GM15510 (cell line): Measurements from ENCODE around the gene RBBP5.

Experiments used
- POLR2A ChIP-seq: IDR thresholded peaks from 3 replicates; pipeline ENCODE4 v1.6.1; 2011; ENCODE audit warnings: borderline replicate concordance; ENCODE audit not compliant: insufficient read length; ENCODE audit errors: extremely low read depth

The RBBP5 gene

DNA sequence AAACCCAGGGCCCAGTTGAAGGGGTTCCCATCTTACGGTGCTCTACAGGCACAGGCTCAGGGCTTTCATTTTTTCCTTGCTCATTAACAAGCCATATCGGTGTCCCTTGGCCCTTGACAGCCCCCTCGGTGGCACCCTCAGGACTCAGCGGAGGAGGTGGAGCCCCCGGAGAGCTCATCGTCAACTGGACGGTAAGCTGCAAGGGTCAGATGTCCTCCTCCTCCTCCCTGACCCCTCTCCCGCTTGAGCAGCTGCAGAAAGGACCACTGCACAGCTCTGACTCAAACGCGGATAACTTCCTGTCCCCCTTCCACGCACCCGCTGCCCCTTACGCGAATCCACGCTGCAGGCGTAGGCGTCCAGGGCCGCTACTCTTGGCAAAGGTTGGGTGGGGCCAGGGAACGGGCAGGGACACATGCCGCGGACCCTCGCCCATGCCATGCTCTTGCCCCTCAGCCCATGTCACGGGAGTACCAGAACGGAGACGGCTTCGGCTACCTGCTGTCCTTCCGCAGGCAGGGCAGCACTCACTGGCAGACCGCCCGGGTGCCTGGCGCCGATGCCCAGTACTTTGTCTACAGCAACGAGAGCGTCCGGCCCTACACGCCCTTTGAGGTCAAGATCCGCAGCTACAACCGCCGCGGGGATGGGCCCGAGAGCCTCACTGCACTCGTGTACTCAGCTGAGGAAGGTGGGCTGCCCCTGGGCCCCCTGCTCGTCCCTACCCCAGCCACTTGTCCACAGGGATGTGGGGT is 52.2 kb downstream of the RBBP5 start:
- TF ChIP-seq POLR2A = no peak

DNA sequence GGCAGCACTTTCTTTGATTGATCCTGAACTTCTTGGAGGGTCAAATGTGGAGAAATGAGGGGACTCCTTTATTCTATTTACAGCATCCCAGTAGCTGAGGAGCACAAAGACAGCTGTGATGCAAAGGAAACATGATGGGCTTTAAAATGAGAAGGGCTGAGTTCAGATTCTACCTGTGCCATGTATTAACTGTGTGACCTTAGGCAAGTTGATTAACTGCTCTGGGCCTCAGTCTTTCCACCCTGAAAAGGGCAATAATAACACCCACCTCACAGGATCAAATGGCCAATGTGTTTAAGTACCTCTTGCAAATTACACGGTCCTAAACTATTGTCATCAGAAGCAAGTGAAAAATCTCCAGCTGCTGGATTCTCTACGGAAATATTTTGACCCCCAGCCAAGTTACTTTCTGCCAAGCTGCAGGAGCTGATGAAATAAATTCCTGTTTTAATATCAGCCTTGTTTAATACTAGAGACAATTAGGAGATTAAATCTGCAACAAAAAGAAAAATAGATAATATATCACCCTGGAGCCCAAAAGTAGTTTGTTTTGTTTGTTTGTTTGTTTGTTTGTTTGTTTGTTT is 53.2 kb downstream of the RBBP5 start:
- no peak for TF ChIP-seq POLR2A

DNA sequence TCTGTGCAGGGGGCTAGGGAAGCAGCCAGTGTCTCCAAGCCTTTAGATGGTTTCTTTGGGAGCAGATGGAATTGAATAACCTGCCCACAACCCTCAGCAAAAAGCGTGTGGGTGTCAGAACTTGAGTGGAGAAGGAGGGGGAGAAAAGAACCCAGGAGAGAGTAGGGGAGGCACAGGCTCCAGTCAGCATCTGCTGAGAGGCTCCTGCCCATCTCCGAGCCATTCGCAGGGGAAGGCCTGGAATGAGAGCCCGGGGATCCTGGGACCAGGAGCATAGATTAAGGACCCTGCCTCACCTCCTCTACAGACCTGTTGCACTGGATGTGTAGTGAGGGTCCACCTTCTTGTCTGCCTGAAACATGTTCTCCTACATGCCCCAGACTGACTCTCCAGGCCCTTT is 53.8 kb downstream of the RBBP5 start:
- TF ChIP-seq POLR2A = no peak

DNA sequence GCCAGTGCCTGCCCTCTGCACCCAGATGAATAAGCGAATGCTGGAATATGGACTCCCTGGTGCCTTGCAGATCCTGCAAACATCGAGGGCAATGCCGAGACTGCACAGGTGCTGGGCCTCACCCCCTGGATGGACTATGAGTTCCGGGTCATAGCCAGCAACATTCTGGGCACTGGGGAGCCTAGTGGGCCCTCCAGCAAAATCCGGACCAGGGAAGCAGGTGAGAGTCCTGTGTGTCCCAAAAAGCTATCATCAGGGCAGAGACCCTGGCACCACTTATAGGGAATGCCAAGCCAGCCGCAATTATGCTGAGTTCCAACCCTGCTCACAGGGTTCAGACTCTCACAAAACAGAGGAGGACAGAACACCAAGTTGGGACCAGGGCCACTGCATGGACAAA is 54.7 kb downstream of the RBBP5 start:
- TF ChIP-seq POLR2A = no peak

DNA sequence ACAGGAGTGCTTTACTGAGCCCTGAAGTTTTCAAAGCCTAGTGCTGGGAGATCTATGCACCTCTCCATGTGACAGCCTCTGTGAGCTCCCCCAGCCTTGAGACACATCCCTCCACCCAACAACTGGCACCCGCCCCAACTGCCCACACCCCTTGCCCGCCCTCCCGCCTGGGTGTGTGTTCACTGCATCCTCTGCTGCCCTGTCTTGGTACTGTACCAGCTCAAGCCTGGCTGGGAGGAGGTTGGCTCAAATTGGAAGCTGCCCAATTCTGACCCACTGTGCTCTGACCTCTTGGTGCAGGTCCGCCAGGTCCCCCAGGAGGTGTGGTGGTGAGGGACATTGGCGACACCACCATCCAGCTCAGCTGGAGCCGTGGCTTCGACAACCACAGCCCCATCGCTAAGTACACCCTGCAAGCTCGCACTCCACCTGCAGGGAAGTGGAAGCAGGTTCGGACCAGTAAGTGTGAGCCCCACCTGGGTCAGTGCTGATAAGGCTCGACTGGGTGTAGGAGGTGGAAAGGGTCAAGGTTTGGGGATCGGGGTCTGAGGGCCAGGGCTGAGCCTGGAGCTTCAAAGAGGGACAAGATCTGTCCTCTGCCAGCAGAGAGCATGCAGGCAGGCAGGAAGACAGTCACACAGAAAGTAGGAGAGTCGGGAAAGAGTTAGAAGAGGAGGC is 55.5 kb downstream of the RBBP5 start:
- no peak for TF ChIP-seq POLR2A

DNA sequence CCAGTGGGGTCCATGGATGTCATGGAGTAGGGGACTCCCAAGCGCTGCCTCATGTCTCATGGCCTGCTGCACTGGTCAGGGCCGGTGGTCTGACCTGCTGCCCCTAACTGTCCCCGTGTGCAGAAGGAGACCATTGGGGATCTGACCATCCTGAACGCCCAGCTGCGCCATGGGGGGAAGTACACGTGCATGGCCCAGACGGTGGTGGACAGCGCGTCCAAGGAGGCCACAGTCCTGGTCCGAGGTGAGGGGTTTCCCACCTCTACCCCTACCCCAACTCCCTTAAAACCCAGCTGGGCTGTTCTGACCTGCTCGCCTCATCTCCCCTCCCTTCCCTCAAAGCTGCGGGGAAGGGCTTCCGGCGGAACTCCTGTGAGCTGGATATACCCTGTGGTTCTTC is 56.1 kb downstream of the RBBP5 start:
- no peak for TF ChIP-seq POLR2A

DNA sequence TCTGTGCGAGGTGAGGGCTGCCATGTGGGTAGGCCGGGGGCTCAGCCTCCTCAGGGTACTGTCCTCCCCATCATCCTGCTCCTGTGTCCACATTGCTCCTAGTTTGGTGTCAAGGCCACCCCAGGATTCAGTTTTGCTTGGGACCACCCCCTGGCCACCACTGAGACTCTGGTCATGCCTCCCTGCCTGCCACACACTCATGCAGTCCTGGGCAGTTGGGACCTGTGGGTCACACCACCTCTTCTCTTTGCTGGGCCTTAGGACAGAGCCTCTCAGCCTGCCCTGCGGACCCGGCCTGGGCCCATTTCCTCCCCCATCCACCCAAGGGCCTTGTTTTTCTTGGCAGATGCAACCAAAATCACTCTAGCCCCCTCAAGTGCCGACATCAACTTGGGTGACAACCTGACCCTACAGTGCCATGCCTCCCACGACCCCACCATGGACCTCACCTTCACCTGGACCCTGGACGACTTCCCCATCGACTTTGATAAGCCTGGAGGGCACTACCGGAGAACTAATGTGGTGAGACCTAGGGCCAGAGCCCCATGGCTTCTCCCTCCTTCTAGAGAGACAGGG is 56.9 kb downstream of the RBBP5 start:
- no peak for TF ChIP-seq POLR2A

DNA sequence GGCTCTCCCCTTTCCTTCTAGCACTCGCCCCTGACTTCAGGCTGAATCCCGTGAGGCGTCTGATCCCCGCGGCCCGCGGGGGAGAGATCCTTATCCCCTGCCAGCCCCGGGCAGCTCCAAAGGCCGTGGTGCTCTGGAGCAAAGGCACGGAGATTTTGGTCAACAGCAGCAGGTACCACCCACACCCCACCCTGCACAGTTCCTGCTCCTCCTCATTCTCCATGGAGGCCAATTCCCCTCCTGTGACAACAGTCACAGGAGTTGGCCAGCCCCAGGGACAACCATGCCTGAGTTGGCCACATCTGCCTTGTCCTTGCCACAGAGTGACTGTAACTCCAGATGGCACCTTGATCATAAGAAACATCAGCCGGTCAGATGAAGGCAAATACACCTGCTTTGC is 57.5 kb downstream of the RBBP5 start:
- TF ChIP-seq POLR2A = no peak

DNA sequence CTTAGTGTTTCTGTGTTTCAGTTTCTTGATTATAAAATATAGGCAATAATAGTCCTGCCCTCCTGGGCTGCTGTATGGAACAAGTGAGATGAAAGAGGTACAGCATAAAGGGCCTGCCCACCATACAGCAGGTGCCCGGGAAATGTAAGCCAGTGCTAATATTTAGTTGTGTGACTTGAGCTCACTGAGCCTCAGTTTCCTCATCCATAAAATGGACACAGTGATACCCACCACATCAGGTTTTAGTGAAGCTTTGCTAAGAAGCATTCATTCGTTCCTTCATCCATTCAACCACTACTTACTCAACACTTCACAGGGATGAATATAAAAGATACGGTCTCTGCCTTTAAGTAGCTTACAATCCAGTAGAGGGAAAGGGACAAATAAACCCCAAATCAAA is 58.9 kb downstream of the RBBP5 start:
- TF ChIP-seq POLR2A = no peak

DNA sequence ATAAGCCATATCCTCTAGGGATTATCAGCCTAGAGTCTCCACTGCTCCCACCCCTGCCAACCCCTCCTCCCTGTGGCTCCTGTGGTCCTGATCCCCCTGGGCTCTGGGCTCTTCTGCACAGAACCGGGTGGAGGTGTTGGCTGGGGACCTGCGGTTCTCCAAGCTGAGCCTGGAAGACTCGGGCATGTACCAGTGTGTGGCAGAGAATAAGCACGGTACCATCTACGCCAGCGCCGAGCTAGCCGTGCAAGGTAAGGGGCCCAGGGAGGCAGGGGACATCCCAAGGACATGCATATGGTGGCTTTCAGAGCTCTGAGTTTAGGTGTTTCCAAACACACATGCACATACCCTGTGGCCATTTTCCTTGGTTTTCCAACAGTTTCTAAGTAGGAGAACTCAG is 59.5 kb downstream of the RBBP5 start:
- no peak for TF ChIP-seq POLR2A

DNA sequence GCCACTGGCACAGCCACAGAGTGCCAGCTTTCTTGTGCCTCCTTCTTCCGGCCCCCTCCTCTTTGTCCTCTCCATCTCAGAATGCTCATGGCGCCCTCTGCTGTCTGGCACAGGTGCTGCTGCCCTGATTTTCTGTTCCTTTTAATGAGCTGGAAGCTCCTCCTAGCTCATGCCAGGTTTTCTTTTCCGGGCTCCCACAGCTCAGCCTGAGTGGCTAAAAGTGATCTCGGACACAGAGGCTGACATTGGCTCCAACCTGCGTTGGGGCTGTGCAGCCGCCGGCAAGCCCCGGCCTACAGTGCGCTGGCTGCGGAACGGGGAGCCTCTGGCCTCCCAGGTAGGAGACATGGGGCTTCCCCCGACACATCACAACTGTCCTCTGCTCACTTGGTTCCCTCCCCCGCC is 60.1 kb downstream of the RBBP5 start:
- no peak for TF ChIP-seq POLR2A

DNA sequence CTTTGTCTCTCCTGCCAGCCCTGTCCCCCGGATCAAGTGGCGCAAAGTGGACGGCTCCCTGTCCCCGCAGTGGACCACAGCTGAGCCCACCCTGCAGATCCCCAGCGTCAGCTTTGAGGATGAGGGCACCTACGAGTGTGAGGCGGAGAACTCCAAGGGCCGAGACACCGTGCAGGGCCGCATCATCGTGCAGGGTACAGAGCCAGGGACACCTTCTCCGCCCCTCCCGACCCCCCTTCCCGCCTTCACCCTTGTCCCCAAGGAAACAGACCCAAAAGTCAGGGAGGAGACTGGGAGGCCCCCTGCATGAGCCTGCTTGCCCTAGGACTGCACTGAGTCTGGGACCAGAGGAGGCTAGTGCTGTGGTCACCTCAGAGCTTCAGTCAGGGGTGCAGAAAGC is 60.6 kb downstream of the RBBP5 start:
- TF ChIP-seq POLR2A = no peak

DNA sequence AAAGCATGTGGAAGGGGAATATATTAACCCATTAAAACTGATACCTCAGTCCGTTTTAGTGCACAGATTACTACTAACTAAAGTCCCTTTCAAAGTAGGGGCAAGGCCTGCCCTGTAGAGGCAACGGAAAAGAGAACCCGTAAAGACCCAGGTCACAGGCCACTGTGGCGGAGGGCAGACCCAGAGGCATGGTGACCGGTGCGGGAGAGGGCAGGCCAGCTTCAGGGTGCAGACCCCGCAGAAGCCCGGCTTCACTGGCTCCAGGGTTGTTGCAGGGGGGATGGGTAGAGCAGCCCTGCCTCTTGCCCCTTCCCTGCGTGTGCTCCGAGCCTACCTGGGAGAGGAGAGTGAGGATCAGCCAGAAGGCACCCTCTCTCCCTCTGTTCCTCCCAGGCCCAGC is 61.0 kb downstream of the RBBP5 start:
- TF ChIP-seq POLR2A = no peak

DNA sequence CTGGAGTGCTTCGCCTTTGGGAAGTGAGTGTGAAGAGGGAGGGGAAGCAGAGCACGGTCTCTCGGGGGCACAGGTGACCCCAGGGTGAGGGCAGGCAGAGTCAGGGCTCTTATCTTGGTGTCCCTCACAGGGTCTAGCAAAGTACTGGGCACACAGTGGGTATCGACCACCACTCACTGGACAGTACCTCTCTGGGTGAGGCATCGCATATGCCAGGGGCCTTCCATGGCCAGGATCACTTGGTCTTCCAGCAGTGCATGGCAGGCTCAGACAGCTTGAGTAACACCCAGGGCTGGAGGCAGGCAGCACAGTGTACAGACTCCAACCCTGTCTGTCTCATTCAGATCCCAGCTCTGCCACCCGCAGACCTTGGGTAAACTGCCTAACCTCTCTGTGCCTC is 62.1 kb downstream of the RBBP5 start:
- no peak for TF ChIP-seq POLR2A

DNA sequence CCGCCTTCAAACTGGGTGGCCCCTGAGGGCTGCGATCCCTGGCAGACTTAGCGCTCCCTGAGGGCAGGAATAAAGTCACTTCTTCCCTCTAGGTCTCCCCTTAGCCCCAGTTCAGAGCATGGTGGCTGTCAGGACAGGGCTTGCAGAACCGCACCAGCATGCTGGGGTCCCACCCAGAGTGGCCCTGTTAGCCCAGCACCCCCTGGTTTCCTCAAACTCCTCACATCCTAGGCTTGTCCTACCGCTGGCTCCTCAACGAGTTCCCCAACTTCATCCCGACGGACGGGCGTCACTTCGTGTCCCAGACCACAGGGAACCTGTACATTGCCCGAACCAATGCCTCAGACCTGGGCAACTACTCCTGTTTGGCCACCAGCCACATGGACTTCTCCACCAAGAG is 62.9 kb downstream of the RBBP5 start:
- TF ChIP-seq POLR2A = no peak
